GM23248 (cell line): Measurements from ENCODE around the gene SUOX. TPM values are rescaled to one million over a fixed set of nuclear protein-coding genes. Genes with fewer than 3 reads are reported as not detected.

Source experiments
- DNase-seq: peaks from one replicate; pipeline ENCODE4 v3.0.0-alpha.2; 2015
- H2AFZ ChIP-seq: fragments of 200-600 bp; sonication (generic); 2 replicates; pipeline ENCODE4 v1.6.1; 2016; ENCODE audit warnings: antibody characterized with exemption
- H3F3A ChIP-seq: fragments of 200-600 bp; sonication (generic); 2 replicates; pipeline ENCODE4 v1.6.1; 2016; ENCODE audit warnings: mild to moderate bottlenecking, antibody characterized with exemption, mixed run types; ENCODE audit not compliant: insufficient read depth
- H3K27ac ChIP-seq: fragments of 200-600 bp; sonication (generic); 2 replicates; pipeline ENCODE4 v1.5.1; 2016; ENCODE audit warnings: mild to moderate bottlenecking
- H3K27me3 ChIP-seq: fragments of 200-600 bp; sonication (generic); replicated peaks from 2 replicates; pipeline ENCODE4 v1.6.1; 2016; ENCODE audit warnings: mild to moderate bottlenecking; ENCODE audit not compliant: insufficient read depth
- H3K36me3 ChIP-seq: fragments of 200-600 bp; sonication (generic); 2 replicates; pipeline ENCODE4 v1.6.1; 2016; ENCODE audit warnings: low read depth, mild to moderate bottlenecking
- H3K4me1 ChIP-seq: fragments of 200-600 bp; sonication (generic); 2 replicates; pipeline ENCODE4 v1.6.1; 2016; ENCODE audit warnings: mild to moderate bottlenecking; ENCODE audit not compliant: insufficient read depth
- H3K4me2 ChIP-seq: fragments of 200-600 bp; sonication (generic); one replicate; pipeline ENCODE4 v1.6.1; 2016; ENCODE audit warnings: mild to moderate bottlenecking; ENCODE audit not compliant: unreplicated experiment
- H3K4me3 ChIP-seq: fragments of 200-600 bp; sonication (generic); 2 replicates; pipeline ENCODE4 v1.5.1; 2016; ENCODE audit warnings: mild to moderate bottlenecking
- H3K79me2 ChIP-seq: fragments of 200-600 bp; sonication (generic); 2 replicates; pipeline ENCODE4 v1.6.1; 2016; ENCODE audit warnings: mild to moderate bottlenecking; ENCODE audit not compliant: insufficient read depth
- H3K9ac ChIP-seq: fragments of 200-600 bp; sonication (generic); 2 replicates; pipeline ENCODE4 v1.6.1; 2016; ENCODE audit warnings: mild to moderate bottlenecking
- H3K9me2 ChIP-seq: fragments of 200-600 bp; sonication (generic); 2 replicates; pipeline ENCODE4 v1.6.1; 2016; ENCODE audit warnings: mixed run types, mild to moderate bottlenecking, moderate library complexity; ENCODE audit not compliant: insufficient read depth
- H3K9me3 ChIP-seq: fragments of 200-600 bp; sonication (generic); one replicate; pipeline ENCODE4 v1.6.1; 2017; ENCODE audit warnings: low read depth
- H4K20me1 ChIP-seq: fragments of 200-600 bp; sonication (generic); 2 replicates; pipeline ENCODE4 v1.6.0; 2016; ENCODE audit not compliant: insufficient read depth
- EZH2 ChIP-seq: fragments of 200-600 bp; sonication (generic); IDR thresholded peaks from 2 replicates; pipeline ENCODE4 v1.6.1; 2018; ENCODE audit warnings: antibody characterized with exemption, mild to moderate bottlenecking; ENCODE audit not compliant: insufficient read depth, poor library complexity, severe bottlenecking
- EZH2phosphoT487 ChIP-seq: fragments of 200-600 bp; sonication (generic); IDR thresholded peaks from 2 replicates; pipeline ENCODE4 v1.6.1; 2018; ENCODE audit warnings: antibody characterized with exemption, moderate library complexity, mild to moderate bottlenecking, low read depth; ENCODE audit not compliant: insufficient read depth
- WGBS, 2 experiments: methylation state at CpG; one replicate each; pipeline ENCODE4 v1.1.6; 2015 to 2017; ENCODE audit warnings: low lambda C conversion rate in 2 of 2, low coverage in 1 of 2; ENCODE audit errors: missing lambda C conversion rate in 2 of 2; 5-methylcytosine and 5-hydroxymethylcytosine counted together
- in situ Hi-C: fragments of 300-500 bp; cut with MboI; formaldehyde crosslinking; loops from 2 replicates; pipeline ENCODE4 v1.15.0; 2020
- polyA plus RNA-seq: library from polyadenylated mRNA; unstranded; fragments of >200 nt; fragmentation: Nextera tagmentation; extraction: Ambion mirVana; gene quantifications from 2 replicates; pipeline ENCODE4 v1.2.1, GENCODE V29; 2016
- total RNA-seq: library from RNA; depleted of rRNA; stranded (reverse); fragments of >200 nt; shearing (Covaris generic); gene quantifications from 2 replicates; pipeline ENCODE4 v1.2.3, GENCODE V29; 2014

SUOX gene
- total and polyA plus RNA-seq, 2 experiments from 2014 or later = 9.5 to 10.2 TPM

- Histone ChIP-seq H3K27me3 (no peaks in the 10 kb centered on the region), H2AFZ (no peak overlapping the region), H4K20me1 (no peaks in the 10 kb centered on the region), H3K4me2 (no peak overlapping the region), H3K9me3 (no peaks in the 10 kb centered on the region), H3K36me3 (no peaks in the 10 kb centered on the region), H3F3A (peaks cover 23% of the 10 kb centered on the region), H3K9me2 (no peaks in the 10 kb centered on the region), H3K4me1 (peaks cover 17% of the 10 kb centered on the region), H3K27ac (no peak overlapping the region), H3K9ac (no peak overlapping the region), H3K4me3 (no peak overlapping the region), H3K79me2 (peaks cover 30% of the 10 kb centered on the region)
- WGBS, 2 experiments = 91 to 96% methylated on average over 4 of the region's 4 CpGs
- DNase-seq = no peak
- in situ Hi-C loops = no loop called here
- TF ChIP-seq EZH2phosphoT487 (no peak), EZH2 (no peak)
Measured at GRCh38 chr12:55969356-55969755, 27.7 kb upstream of the SUOX start.

- peak; percentile 42 for DNase-seq
- Histone ChIP-seq H3K9me3 (no peaks in the 10 kb centered on the region), H3K9me2 (no peaks in the 10 kb centered on the region), H3K4me1 (peaks cover 22% of the 10 kb centered on the region), H4K20me1 (no peaks in the 10 kb centered on the region), H3K79me2 (peaks cover 44% of the 10 kb centered on the region), H3K27me3 (no peaks in the 10 kb centered on the region), H3F3A (peaks cover 27% of the 10 kb centered on the region), H3K36me3 (no peaks in the 10 kb centered on the region), H3K4me2 (no peak overlapping the region), H3K9ac (no peak overlapping the region), H3K27ac (peak overlapping the region; percentile 96; the same call in 1 of the 2 replicates), H2AFZ (no peak overlapping the region), H3K4me3 (no peak overlapping the region)
- TF ChIP-seq EZH2 (no peak), EZH2phosphoT487 (no peak)
- 89 to 95% methylated on average over 7 of the region's 7 CpGs for WGBS, 2 experiments
- in situ Hi-C loops = no loop called here
Measured at GRCh38 chr12:55970775-55971174, 26.3 kb upstream of the SUOX start.

DNA sequence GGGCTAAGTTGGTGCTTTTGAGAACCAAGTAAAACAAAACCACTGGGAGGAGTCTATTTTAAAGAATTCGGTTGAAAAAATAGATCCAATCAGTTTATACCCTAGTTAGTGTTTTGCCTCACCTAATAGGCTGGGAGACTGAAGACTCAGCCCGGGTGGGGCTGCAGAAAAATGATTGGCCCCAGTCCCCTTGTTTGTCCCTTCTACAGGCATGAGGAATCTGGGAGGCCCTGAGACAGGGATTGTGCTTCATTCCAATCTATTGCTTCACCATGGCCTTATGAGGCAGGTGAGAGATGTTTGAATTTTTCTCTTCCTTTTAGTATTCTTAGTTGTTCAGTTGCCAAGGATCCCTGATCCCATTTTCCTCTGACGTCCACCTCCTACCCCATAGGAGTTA is 25.0 kb upstream of the SUOX start:
- peak overlapping the region; percentile 94 for H3K9ac ChIP-seq
- in situ Hi-C loops = no loop called here
- peak overlapping the region; percentile 96 for H3K27ac ChIP-seq
- peak; percentile 61 for DNase-seq
- 0 out of 2 replicates have a peak, but pooled peaks cover 3% of the 10 kb centered on the region for H3K36me3 ChIP-seq
- H3K9me3 ChIP-seq = no peaks in the 10 kb centered on the region
- peaks cover 53% of the 10 kb centered on the region for H3K79me2 ChIP-seq
- H4K20me1 ChIP-seq = no peaks in the 10 kb centered on the region
- peaks cover 17% of the 10 kb centered on the region for H3K4me1 ChIP-seq
- no peaks in the 10 kb centered on the region for H3K9me2 ChIP-seq
- 26 to 28% methylated on average over 3 of the region's 3 CpGs for WGBS, 2 experiments
- H3F3A ChIP-seq = peaks cover 27% of the 10 kb centered on the region
- peak overlapping the region; percentile 28 for H2AFZ ChIP-seq
- peak overlapping the region; percentile 97 for H3K4me2 ChIP-seq
- H3K27me3 ChIP-seq = no peaks in the 10 kb centered on the region
- TF ChIP-seq EZH2phosphoT487 (no peak), EZH2 (no peak)
- peak overlapping the region; percentile 87 for H3K4me3 ChIP-seq

DNA sequence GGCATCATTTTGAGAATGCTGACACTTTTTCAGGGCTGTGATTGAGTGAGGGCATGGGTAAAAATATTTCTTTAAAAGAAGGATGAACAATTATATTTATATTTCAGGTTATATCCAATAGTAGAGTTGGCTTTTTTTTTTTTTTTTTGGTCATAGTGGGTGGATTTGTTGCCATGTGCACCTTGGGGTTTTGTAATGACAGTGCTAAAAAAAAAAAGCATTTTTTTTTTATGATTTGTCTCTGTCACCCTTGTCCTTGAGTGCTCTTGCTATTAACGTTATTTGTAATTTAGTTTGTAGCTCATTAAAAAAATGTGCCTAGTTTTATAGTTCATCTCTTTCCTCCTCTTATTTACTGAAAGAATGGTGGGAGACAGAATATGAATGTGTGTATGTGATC is 24.6 kb upstream of the SUOX start:
- peak; percentile 19 for DNase-seq
- Histone ChIP-seq H3K79me2 (peaks cover 53% of the 10 kb centered on the region), H3K9me2 (no peaks in the 10 kb centered on the region), H3K4me1 (peaks cover 17% of the 10 kb centered on the region), H3K4me3 (peak overlapping the region; percentile 87), H3K27ac (peak overlapping the region; percentile 96), H2AFZ (peak overlapping the region; percentile 81), H3F3A (peaks cover 27% of the 10 kb centered on the region), H3K4me2 (peak overlapping the region; percentile 97), H3K9ac (peak overlapping the region; percentile 94), H3K27me3 (no peaks in the 10 kb centered on the region), H3K36me3 (0 out of 2 replicates have a peak, but pooled peaks cover 3% of the 10 kb centered on the region), H3K9me3 (no peaks in the 10 kb centered on the region), H4K20me1 (no peaks in the 10 kb centered on the region)
- in situ Hi-C loops = no loop called here
- 0 to 7% methylated on average over 1 of the region's 1 CpG for WGBS, 2 experiments
- TF ChIP-seq EZH2 = no peak
- no peak for TF ChIP-seq EZH2phosphoT487
